ENCODE measurements around the gene PFKFB4.
A peak's percentile ranks its signal among the peaks of the same experiment; 100 is the strongest.

The PFKFB4 gene

GRCh38 chr3:48558493-48559134 is 2.0 kb upstream of the PFKFB4 start:
- H3K4me1 ChIP-seq (ENCODE audit: control insufficient read depth, insufficient read depth, low read length), result no peaks in the 10 kb centered on the region
- TF ChIP-seq, protein P1, sequence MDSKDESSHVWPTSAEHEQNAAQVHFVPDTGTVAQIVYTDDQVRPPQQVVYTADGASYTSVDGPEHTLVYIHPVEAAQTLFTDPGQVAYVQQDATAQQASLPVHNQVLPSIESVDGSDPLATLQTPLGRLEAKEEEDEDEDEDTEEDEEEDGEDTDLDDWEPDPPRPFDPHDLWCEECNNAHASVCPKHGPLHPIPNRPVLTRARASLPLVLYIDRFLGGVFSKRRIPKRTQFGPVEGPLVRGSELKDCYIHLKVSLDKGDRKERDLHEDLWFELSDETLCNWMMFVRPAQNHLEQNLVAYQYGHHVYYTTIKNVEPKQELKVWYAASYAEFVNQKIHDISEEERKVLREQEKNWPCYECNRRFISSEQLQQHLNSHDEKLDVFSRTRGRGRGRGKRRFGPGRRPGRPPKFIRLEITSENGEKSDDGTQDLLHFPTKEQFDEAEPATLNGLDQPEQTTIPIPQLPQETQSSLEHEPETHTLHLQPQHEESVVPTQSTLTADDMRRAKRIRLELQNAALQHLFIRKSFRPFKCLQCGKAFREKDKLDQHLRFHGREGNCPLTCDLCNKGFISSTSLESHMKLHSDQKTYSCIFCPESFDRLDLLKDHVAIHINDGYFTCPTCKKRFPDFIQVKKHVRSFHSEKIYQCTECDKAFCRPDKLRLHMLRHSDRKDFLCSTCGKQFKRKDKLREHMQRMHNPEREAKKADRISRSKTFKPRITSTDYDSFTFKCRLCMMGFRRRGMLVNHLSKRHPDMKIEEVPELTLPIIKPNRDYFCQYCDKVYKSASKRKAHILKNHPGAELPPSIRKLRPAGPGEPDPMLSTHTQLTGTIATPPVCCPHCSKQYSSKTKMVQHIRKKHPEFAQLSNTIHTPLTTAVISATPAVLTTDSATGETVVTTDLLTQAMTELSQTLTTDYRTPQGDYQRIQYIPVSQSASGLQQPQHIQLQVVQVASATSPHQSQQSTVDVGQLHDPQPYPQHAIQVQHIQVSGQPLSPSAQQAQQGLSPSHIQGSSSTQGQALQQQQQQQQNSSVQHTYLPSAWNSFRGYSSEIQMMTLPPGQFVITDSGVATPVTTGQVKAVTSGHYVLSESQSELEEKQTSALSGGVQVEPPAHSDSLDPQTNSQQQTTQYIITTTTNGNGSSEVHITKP (tag by site-specific recombination; IDR thresholded peaks at IDR 0.05), result peak; percentile 7; the same call in 1 of the 2 replicates
- no peak for TF ChIP-seq ZNF423 (tag by site-specific recombination; IDR thresholded peaks at IDR 0.05)
- H3K4me3 ChIP-seq (ENCODE audit: low read depth, low read length), result no peak overlapping the region
- H3K9me3 ChIP-seq (ENCODE audit: control insufficient read depth, insufficient read depth, low read depth, low read length), result no peaks in the 10 kb centered on the region
- no peaks in the 10 kb centered on the region for H3K36me3 ChIP-seq (ENCODE audit: control insufficient read depth in 2 of 2, insufficient read depth in 1 of 2, low read length in 2 of 2)
- H3K27ac ChIP-seq (ENCODE audit: extremely low read depth, low read depth, low read length), result no peak overlapping the region
- ChIA-PET POLR2A (interaction anchor here (0.8 to 0.9 kb wide), 2 partner anchors 43 to 77 kb away, joined by 3 read pairs; partner anchors contain the start of gene SLC26A6), CTCF (interaction anchor here (0.5 to 2.7 kb wide), 11 partner anchors 9 to 459 kb away, joined by 3 to 15 read pairs (median 4); partner anchors contain the start of gene SLC26A6)

DNA sequence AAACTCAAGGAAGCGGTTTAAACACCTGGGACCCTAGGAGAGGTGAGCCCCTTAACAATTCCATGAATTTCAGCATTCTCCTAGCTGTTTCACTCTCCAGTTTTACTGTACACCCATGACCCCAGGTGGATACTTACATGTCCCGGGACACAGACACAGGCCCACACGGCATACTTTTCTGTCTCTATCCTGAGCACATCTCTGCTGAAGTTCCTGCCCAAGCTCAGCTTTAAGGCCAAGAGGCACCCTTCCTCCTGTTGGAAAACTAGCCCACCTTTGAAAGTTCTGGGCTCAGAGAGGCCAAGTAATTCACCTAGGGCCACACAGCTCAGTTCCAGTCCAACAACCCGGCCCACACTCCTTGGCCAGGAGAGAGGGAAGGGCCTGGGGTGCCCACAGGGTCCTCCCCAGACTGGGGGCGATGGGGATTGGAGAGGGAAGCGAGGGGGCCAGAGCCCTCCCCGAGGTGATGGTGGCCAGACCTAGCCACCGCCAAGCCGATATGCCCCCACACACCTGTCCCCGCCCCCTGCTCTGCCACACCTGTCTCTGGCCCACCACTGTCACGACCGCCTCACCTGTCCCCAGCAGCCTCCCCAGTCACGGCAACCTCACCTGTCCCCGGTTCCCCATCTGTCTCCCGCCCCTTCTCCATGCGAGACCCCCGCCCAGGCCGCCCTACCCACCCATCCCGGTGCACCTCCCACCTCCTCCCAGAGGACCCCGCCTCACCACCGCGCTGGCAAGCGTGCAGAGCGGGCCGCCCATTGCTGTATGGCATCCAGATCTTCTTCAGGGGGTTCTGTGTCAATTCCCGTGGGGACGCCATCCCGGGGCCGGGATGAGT is 431 bp downstream of the PFKFB4 start:
- H3K9me3 ChIP-seq (ENCODE audit: control insufficient read depth, insufficient read depth, low read depth, low read length), result no peaks in the 10 kb centered on the region
- H3K27ac ChIP-seq (ENCODE audit: extremely low read depth, low read depth, low read length), result no peak overlapping the region
- H3K4me1 ChIP-seq (ENCODE audit: control insufficient read depth, insufficient read depth, low read length), result no peaks in the 10 kb centered on the region
- ChIA-PET CTCF (interaction anchor here (0.7 to 2.7 kb wide), 7 partner anchors 7 to 282 kb away, joined by 3 to 12 read pairs (median 4); no protein-coding TSS in a partner anchor), POLR2A (interaction anchor here (0.8 to 2.0 kb wide), 9 partner anchors 46 to 368 kb away, joined by 3 to 12 read pairs (median 4); partner anchors contain the start of genes ATRIP, CCDC51, CDC25A and SLC26A6)
- H3K4me3 ChIP-seq (ENCODE audit: low read depth, low read length), result peak overlapping the region; percentile 71
- no peaks in the 10 kb centered on the region for H3K36me3 ChIP-seq (ENCODE audit: control insufficient read depth in 2 of 2, insufficient read depth in 1 of 2, low read length in 2 of 2)
- TF ChIP-seq ZNF488 (tag by site-specific recombination; IDR thresholded peaks at IDR 0.05) (no peak), ZNF514 (tag by site-specific recombination; IDR thresholded peaks at IDR 0.05) (no peak), OSR2 (tag by site-specific recombination; IDR thresholded peaks at IDR 0.05) (no peak), KLF8 (tag by site-specific recombination; IDR thresholded peaks at IDR 0.05) (no peak), ZBTB8A (tag by site-specific recombination; IDR thresholded peaks at IDR 0.05) (no peak), ZNF76 (tag by site-specific recombination; IDR thresholded peaks at IDR 0.05; ENCODE audit: borderline replicate concordance, low read depth) (no peak), ZNF707 (tag by site-specific recombination; IDR thresholded peaks at IDR 0.05) (no peak), ZNF585B (tag by site-specific recombination; IDR thresholded peaks at IDR 0.05) (no peak), ZBTB7A (tag by site-specific recombination; IDR thresholded peaks at IDR 0.05; ENCODE audit: low read depth) (peak; percentile 68; the same call in 1 of the 2 replicates), ZNF658 (tag by site-specific recombination; IDR thresholded peaks at IDR 0.05) (no peak), ZNF146 (tag by site-specific recombination; IDR thresholded peaks at IDR 0.05) (no peak), FEZF1 (tag by site-specific recombination; IDR thresholded peaks at IDR 0.05) (no peak), ZNF660 (tag by site-specific recombination; IDR thresholded peaks at IDR 0.05) (no peak), REPIN1 (tag by site-specific recombination; IDR thresholded peaks at IDR 0.05; ENCODE audit: low read depth) (no peak), ZBTB20 (tag by site-specific recombination; IDR thresholded peaks at IDR 0.05) (no peak), ZNF664 (tag by site-specific recombination; IDR thresholded peaks at IDR 0.05) (no peak), ZNF362 (tag by site-specific recombination; IDR thresholded peaks at IDR 0.05) (no peak), ZNF626 (tag by site-specific recombination; IDR thresholded peaks at IDR 0.05) (no peak), ZNF223 (tag by site-specific recombination; IDR thresholded peaks at IDR 0.05) (no peak), YY2 (tag by site-specific recombination; IDR thresholded peaks at IDR 0.05) (no peak), ZNF501 (tag by site-specific recombination; IDR thresholded peaks at IDR 0.05) (no peak), ZNF157 (tag by site-specific recombination; IDR thresholded peaks at IDR 0.05) (no peak), GLI4 (tag by site-specific recombination; IDR thresholded peaks at IDR 0.05) (no peak), ZNF211 (tag by site-specific recombination; IDR thresholded peaks at IDR 0.05; ENCODE audit: low read depth) (no peak), KLF1 (tag by site-specific recombination; IDR thresholded peaks at IDR 0.05) (no peak)
- TF ChIP-seq, protein P2, sequence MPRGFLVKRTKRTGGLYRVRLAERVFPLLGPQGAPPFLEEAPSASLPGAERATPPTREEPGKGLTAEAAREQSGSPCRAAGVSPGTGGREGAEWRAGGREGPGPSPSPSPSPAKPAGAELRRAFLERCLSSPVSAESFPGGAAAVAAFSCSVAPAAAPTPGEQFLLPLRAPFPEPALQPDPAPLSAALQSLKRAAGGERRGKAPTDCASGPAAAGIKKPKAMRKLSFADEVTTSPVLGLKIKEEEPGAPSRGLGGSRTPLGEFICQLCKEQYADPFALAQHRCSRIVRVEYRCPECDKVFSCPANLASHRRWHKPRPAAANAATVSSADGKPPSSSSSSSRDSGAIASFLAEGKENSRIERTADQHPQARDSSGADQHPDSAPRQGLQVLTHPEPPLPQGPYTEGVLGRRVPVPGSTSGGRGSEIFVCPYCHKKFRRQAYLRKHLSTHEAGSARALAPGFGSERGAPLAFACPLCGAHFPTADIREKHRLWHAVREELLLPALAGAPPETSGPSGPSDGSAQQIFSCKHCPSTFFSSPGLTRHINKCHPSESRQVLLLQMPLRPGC (tag by site-specific recombination; IDR thresholded peaks at IDR 0.05), result no peak
